ENCODE results near the gene APP. TPM values are rescaled to one million over a fixed set of nuclear protein-coding genes. Genes with fewer than 3 reads are reported as not detected.
A peak's percentile ranks its signal among the peaks of the same experiment; 100 is the strongest.

Gene APP
- total RNA-seq, 1 experiment from 2014 or later, result 266 TPM

- Histone ChIP-seq H3K4me3 (ENCODE audit: low read length) (no peak overlapping the region), H2AFZ (ENCODE audit: low read length) (no peak overlapping the region), H4K20me1 (ENCODE audit: low read length) (peaks cover 64% of the 10 kb centered on the region), H3K4me2 (ENCODE audit: low read length) (0 out of 2 replicates have a peak overlapping the region, but pooled peaks have one; percentile 8), H3K36me3 (ENCODE audit: low read depth, low read length) (0 out of 2 replicates have a peak, but pooled peaks cover 2% of the 10 kb centered on the region), H3K9me2 (replicated peaks; ENCODE audit: low read length) (no peaks in the 10 kb centered on the region), H3K9ac (ENCODE audit: low read length) (no peak overlapping the region), H3F3A (ENCODE audit: low read length, unreplicated experiment) (no peaks in the 10 kb centered on the region), H3K27me3 (ENCODE audit: low read length) (no peaks in the 10 kb centered on the region), H3K4me1 (ENCODE audit: insufficient read depth, low read length) (peaks cover 41% of the 10 kb centered on the region), H3K9me3 (ENCODE audit: low read length) (no peaks in the 10 kb centered on the region), H3K79me2 (ENCODE audit: low read length) (peaks cover 100% of the 10 kb centered on the region), H3K27ac (ENCODE audit: low read length) (no peak overlapping the region)
- ChIA-PET CTCF (no interaction called here), POLR2A (ENCODE audit: unreplicated experiment) (no interaction called here)
- no peak for ATAC-seq
- no TSS peak for BruUV-seq (replicated peaks)
- DNase-seq, result peak; percentile 35
- intact Hi-C loops (cut with micrococcal nuclease), result loop anchor here (5.0 kb wide), 3 partner anchors 38 to 283 kb away; no protein-coding TSS in a partner anchor
- no peak for TF ChIP-seq CTCF (conservative IDR thresholded peaks at IDR 0.05; ENCODE audit: low read depth, low read length)
- TF ChIP-seq EZH2phosphoT487 (IDR thresholded peaks at IDR 0.05; ENCODE audit: borderline replicate concordance, low read length), result no peak
- TF ChIP-seq EZH2 (IDR thresholded peaks at IDR 0.05; ENCODE audit: low read length, unreplicated experiment), result no peak
Measured at GRCh38 chr21:26165331-26165730, 5.2 kb downstream of the APP start.

GRCh38 chr21:26164311-26164710 lies 6.3 kb downstream of the APP start:
- POLR2A ChIA-PET (ENCODE audit: unreplicated experiment), result no interaction called here
- DNase-seq, result no peak
- Histone ChIP-seq H3K4me1 (ENCODE audit: insufficient read depth, low read length) (peaks cover 51% of the 10 kb centered on the region), H3K27ac (ENCODE audit: low read length) (no peak overlapping the region), H2AFZ (ENCODE audit: low read length) (no peak overlapping the region), H3K36me3 (ENCODE audit: low read depth, low read length) (0 out of 2 replicates have a peak, but pooled peaks cover 2% of the 10 kb centered on the region), H3K4me2 (ENCODE audit: low read length) (no peak overlapping the region), H3F3A (ENCODE audit: low read length, unreplicated experiment) (no peaks in the 10 kb centered on the region), H3K9ac (ENCODE audit: low read length) (no peak overlapping the region), H3K27me3 (ENCODE audit: low read length) (no peaks in the 10 kb centered on the region), H3K9me2 (replicated peaks; ENCODE audit: low read length) (no peaks in the 10 kb centered on the region), H3K4me3 (ENCODE audit: low read length) (no peak overlapping the region), H3K79me2 (ENCODE audit: low read length) (peaks cover 100% of the 10 kb centered on the region), H4K20me1 (ENCODE audit: low read length) (peaks cover 72% of the 10 kb centered on the region), H3K9me3 (ENCODE audit: low read length) (no peaks in the 10 kb centered on the region)
- CTCF ChIA-PET, result no interaction called here
- ATAC-seq, result no peak
- BruUV-seq (replicated peaks), result no TSS peak
- TF ChIP-seq EZH2phosphoT487 (IDR thresholded peaks at IDR 0.05; ENCODE audit: borderline replicate concordance, low read length) (no peak), CTCF (conservative IDR thresholded peaks at IDR 0.05; ENCODE audit: low read depth, low read length) (no peak)
- intact Hi-C loops (cut with micrococcal nuclease), result no loop called here

GRCh38 chr21:26162081-26162480 lies 8.5 kb downstream of the APP start:
- ATAC-seq, result no peak
- no TSS peak for BruUV-seq (replicated peaks)
- 0 out of 2 replicates have a peak, but pooled peaks cover 2% of the 10 kb centered on the region for H3K36me3 ChIP-seq (ENCODE audit: low read depth, low read length)
- H3K27me3 ChIP-seq (ENCODE audit: low read length), result no peaks in the 10 kb centered on the region
- H3F3A ChIP-seq (ENCODE audit: low read length, unreplicated experiment), result no peaks in the 10 kb centered on the region
- H3K9me3 ChIP-seq (ENCODE audit: low read length), result no peaks in the 10 kb centered on the region
- peaks cover 71% of the 10 kb centered on the region for H4K20me1 ChIP-seq (ENCODE audit: low read length)
- ChIA-PET POLR2A (ENCODE audit: unreplicated experiment) (no interaction called here), CTCF (no interaction called here)
- no peak overlapping the region for H3K4me2 ChIP-seq (ENCODE audit: low read length)
- TF ChIP-seq EZH2 (IDR thresholded peaks at IDR 0.05; ENCODE audit: low read length, unreplicated experiment) (no peak), CTCF (conservative IDR thresholded peaks at IDR 0.05; ENCODE audit: low read depth, low read length) (no peak), EZH2phosphoT487 (IDR thresholded peaks at IDR 0.05; ENCODE audit: borderline replicate concordance, low read length) (no peak)
- no peak overlapping the region for H3K4me3 ChIP-seq (ENCODE audit: low read length)
- H3K9me2 ChIP-seq (replicated peaks; ENCODE audit: low read length), result no peaks in the 10 kb centered on the region
- peaks cover 100% of the 10 kb centered on the region for H3K79me2 ChIP-seq (ENCODE audit: low read length)
- H3K4me1 ChIP-seq (ENCODE audit: insufficient read depth, low read length), result peaks cover 50% of the 10 kb centered on the region
- DNase-seq, result no peak
- H2AFZ ChIP-seq (ENCODE audit: low read length), result no peak overlapping the region
- no peak overlapping the region for H3K27ac ChIP-seq (ENCODE audit: low read length)
- H3K9ac ChIP-seq (ENCODE audit: low read length), result no peak overlapping the region
- intact Hi-C loops (cut with micrococcal nuclease), result no loop called here

Measured in PC-3 (cell line).